ENCODE measurements around the gene PHTF1.

The PHTF1 gene

GRCh38 chr1:113660088-113660487 lies 99.2 kb downstream of the PHTF1 start:
- H3K4me3 ChIP-seq (ENCODE audit: low read depth, low read length) = no peak overlapping the region
- no peak for DNase-seq

DNA sequence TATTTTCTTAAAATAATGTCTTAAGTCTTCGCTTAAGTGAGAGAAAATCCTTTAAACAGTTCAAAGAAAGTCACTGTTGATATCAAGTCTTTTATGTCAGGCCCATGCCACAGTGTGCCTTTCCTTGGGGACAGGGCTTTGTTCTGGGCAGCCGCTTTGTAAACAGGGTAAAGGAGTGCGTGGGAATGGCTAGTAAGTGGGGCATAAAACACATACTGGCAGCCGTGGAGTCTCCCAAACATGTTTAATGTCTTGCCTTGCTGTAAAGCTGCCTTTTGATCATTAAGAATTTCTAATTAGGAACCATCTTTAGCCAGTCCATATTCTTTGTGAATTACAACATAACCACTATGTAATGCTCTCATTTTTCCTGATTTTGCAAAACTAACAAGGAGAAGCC lies 99.7 kb downstream of the PHTF1 start:
- TF ChIP-seq CTCF (IDR thresholded peaks at IDR 0.05; ENCODE audit: low read depth, low read length) = no peak

More at GRCh38 chr1:113660088-113660487, 99.2 kb downstream of the PHTF1 start:
- H3K36me3 ChIP-seq = no peaks in the 10 kb centered on the region
- H3K27ac ChIP-seq = no peak overlapping the region
- no peaks in the 10 kb centered on the region for H3K27me3 ChIP-seq (ENCODE audit: insufficient read depth, low read depth, severe bottlenecking)
- TF ChIP-seq CTCF (IDR thresholded peaks at IDR 0.05; ENCODE audit: low read depth, low read length) = no peak
- no peaks in the 10 kb centered on the region for H3K9me3 ChIP-seq (ENCODE audit: severe bottlenecking)

GRCh38 chr1:113659035-113659434 lies 100.3 kb downstream of the PHTF1 start:
- H3K27ac ChIP-seq = no peak overlapping the region
- H3K27me3 ChIP-seq (ENCODE audit: insufficient read depth, low read depth, severe bottlenecking) = no peaks in the 10 kb centered on the region
- no peak for TF ChIP-seq CTCF (IDR thresholded peaks at IDR 0.05; ENCODE audit: low read depth, low read length)
- H3K9me3 ChIP-seq (ENCODE audit: severe bottlenecking) = no peaks in the 10 kb centered on the region
- H3K36me3 ChIP-seq = no peaks in the 10 kb centered on the region
- no peak for DNase-seq
- no peak overlapping the region for H3K4me3 ChIP-seq (ENCODE audit: low read depth, low read length)

More for the DNA sequence above, 99.7 kb downstream of the PHTF1 start:
- H3K4me3 ChIP-seq (ENCODE audit: low read depth, low read length) = no peak overlapping the region
- no peaks in the 10 kb centered on the region for H3K36me3 ChIP-seq
- no peak overlapping the region for H3K27ac ChIP-seq
- H3K27me3 ChIP-seq (ENCODE audit: insufficient read depth, low read depth, severe bottlenecking) = no peaks in the 10 kb centered on the region
- DNase-seq = no peak
- H3K9me3 ChIP-seq (ENCODE audit: severe bottlenecking) = no peaks in the 10 kb centered on the region

- Histone ChIP-seq H3K9me3 (ENCODE audit: severe bottlenecking) (no peaks in the 10 kb centered on the region), H3K4me3 (ENCODE audit: low read depth, low read length) (no peak overlapping the region), H3K36me3 (no peaks in the 10 kb centered on the region), H3K27me3 (ENCODE audit: insufficient read depth, low read depth, severe bottlenecking) (no peaks in the 10 kb centered on the region), H3K27ac (no peak overlapping the region)
- no peak for DNase-seq
- no peak for TF ChIP-seq CTCF (IDR thresholded peaks at IDR 0.05; ENCODE audit: low read depth, low read length)
These were observed 101.7 kb downstream of the PHTF1 start for GRCh38 chr1:113657556-113658063.

DNA sequence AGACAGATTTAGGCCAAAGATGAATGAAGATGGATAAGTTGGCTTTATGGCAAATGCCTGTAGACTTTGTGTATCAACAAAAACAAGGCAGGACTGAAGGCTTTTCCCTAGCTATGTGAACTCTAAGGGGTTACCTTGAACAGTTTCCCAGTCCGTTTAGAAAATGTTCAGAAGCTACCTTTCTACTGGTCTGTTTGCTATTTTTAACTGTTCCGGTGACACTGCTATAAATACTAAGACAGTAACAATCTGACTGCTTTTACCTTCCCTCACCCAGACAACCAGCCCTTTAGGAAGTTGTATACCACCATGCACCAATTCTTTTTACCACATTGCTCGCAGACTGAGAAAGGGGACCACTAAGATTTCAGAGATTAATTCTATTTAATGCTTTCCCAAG lies 102.2 kb downstream of the PHTF1 start:
- TF ChIP-seq CTCF (IDR thresholded peaks at IDR 0.05; ENCODE audit: low read depth, low read length) = no peak
- Histone ChIP-seq H3K27me3 (ENCODE audit: insufficient read depth, low read depth, severe bottlenecking) (no peaks in the 10 kb centered on the region), H3K36me3 (no peaks in the 10 kb centered on the region), H3K27ac (no peak overlapping the region), H3K9me3 (ENCODE audit: severe bottlenecking) (no peaks in the 10 kb centered on the region), H3K4me3 (ENCODE audit: low read depth, low read length) (no peak overlapping the region)
- DNase-seq = no peak

DNA sequence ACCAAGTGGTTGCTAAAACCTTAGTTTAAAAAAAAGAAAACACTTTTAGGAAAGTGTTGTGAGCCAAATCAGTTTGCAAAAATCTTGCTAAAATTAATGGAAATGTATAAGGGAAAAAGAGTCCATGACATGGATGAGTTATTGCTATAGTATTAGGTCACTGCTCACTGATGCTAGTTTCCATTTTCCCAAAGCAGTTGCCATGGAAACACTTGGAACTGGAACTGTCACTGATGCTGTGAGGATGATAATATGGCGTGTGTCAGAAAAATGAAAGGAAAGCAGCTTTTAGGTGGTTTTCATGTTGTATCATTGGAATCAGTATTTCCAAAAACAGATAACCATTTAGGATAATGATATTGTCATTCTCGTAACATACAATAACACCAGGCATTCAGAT lies 104.4 kb downstream of the PHTF1 start:
- H3K27me3 ChIP-seq (ENCODE audit: insufficient read depth, low read depth, severe bottlenecking) = no peaks in the 10 kb centered on the region
- no peak overlapping the region for H3K4me3 ChIP-seq (ENCODE audit: low read depth, low read length)
- no peak for DNase-seq
- no peak overlapping the region for H3K27ac ChIP-seq
- no peaks in the 10 kb centered on the region for H3K36me3 ChIP-seq
- no peaks in the 10 kb centered on the region for H3K9me3 ChIP-seq (ENCODE audit: severe bottlenecking)
- no peak for TF ChIP-seq CTCF (IDR thresholded peaks at IDR 0.05; ENCODE audit: low read depth, low read length)

Data from WERI-Rb-1 (cell line).